HEK293T (cell line): ENCODE data around the gene SNRNP35.

Experiments used
- CTCF ChIA-PET: fragments of 350-600 bp; formaldehyde crosslinking; extraction: SDS; loops from one replicate; lab custom pipeline; 2021; ENCODE audit warnings: antibody characterized with exemption, inconsistent platforms; lab: Yijun Ruan, JAX
- POLR2A ChIA-PET: fragments of 350-600 bp; formaldehyde crosslinking; extraction: SDS; loops from one replicate; lab custom pipeline; 2020; ENCODE audit warnings: antibody characterized with exemption, inconsistent platforms; lab: Yijun Ruan, JAX
- DNase-seq: peaks from one replicate; pipeline ENCODE4 v3.0.0; 2012; ENCODE audit warnings: mixed read lengths; ENCODE audit errors: extremely low spot score
- ARNT ChIP-seq: fragments of 450-650 bp; IDR thresholded peaks from 2 replicates; pipeline ENCODE4 v1.6.1; 2017; ENCODE audit warnings: mild to moderate bottlenecking
- BHLHE40 ChIP-seq: fragments of 450-650 bp; IDR thresholded peaks from 2 replicates; pipeline ENCODE4 v1.6.1; 2016; ENCODE audit warnings: mild to moderate bottlenecking, moderate library complexity, borderline replicate concordance
- CTBP1 ChIP-seq: fragments of 450-650 bp; IDR thresholded peaks from 2 replicates; pipeline ENCODE4 v1.6.1; 2016; ENCODE audit warnings: borderline replicate concordance
- ELF4 ChIP-seq: fragments of 450-650 bp; IDR thresholded peaks from 2 replicates; pipeline ENCODE4 v1.6.1; 2017; ENCODE audit warnings: antibody characterized with exemption
- FOXA1 ChIP-seq: fragments of 450-650 bp; IDR thresholded peaks from 2 replicates; pipeline ENCODE4 v1.6.1; 2016; ENCODE audit warnings: mild to moderate bottlenecking
- FOXK2 ChIP-seq: fragments of 450-650 bp; IDR thresholded peaks from 2 replicates; pipeline ENCODE4 v1.6.1; 2016; ENCODE audit warnings: mild to moderate bottlenecking
- FOXM1 ChIP-seq: fragments of 450-650 bp; IDR thresholded peaks from 2 replicates; pipeline ENCODE4 v1.6.1; 2017; ENCODE audit warnings: mild to moderate bottlenecking, borderline replicate concordance
- HDGF ChIP-seq: fragments of 450-650 bp; IDR thresholded peaks from 2 replicates; pipeline ENCODE4 v1.6.1; 2017; ENCODE audit warnings: antibody characterized with exemption, borderline replicate concordance
- L3MBTL2 ChIP-seq: fragments of 450-650 bp; conservative IDR thresholded peaks from 2 replicates; pipeline ENCODE4 v1.6.1; 2016; ENCODE audit warnings: mild to moderate bottlenecking
- LEF1 ChIP-seq: fragments of 450-650 bp; IDR thresholded peaks from 2 replicates; pipeline ENCODE4 v1.6.1; 2017; ENCODE audit warnings: mild to moderate bottlenecking, borderline replicate concordance
- NFRKB ChIP-seq: fragments of 450-650 bp; IDR thresholded peaks from 2 replicates; pipeline ENCODE4 v1.6.1; 2016; ENCODE audit warnings: mild to moderate bottlenecking, moderate library complexity
- SP1 ChIP-seq: fragments of 450-650 bp; IDR thresholded peaks from 2 replicates; pipeline ENCODE4 v1.6.1; 2017
- SUZ12 ChIP-seq: fragments of 450-650 bp; IDR thresholded peaks from 2 replicates; pipeline ENCODE4 v1.6.1; 2016; ENCODE audit warnings: mild to moderate bottlenecking
- TARDBP ChIP-seq: fragments of 450-650 bp; IDR thresholded peaks from 2 replicates; pipeline ENCODE4 v1.6.1; 2016
- ZNF384 ChIP-seq: fragments of 450-650 bp; IDR thresholded peaks from 2 replicates; pipeline ENCODE4 v1.6.1; 2016
- TF ChIP-seq, protein P1 (sequence below): fragments of 450-650 bp; IDR thresholded peaks from 2 replicates; pipeline ENCODE4 v1.6.1; 2016

Gene SNRNP35

DNA sequence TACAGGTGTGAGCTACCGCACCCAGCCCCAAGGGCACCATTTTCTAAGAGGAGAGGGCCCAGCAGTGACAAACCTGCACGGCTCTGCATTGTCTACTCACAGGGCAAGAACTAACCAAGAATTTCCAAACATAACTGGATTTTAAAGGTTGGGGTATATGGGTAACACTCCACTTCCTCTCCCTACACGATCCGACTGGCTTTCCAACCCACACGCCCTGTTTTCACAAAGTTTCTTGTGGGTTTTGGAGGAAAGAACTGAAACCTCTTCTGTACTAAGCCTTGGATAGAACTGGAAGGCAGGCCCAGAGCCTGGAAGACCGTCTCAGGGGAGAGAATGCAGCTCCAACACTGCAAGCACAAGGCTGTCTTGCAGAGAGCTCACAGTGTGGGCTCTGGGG, 24.9 kb downstream of the SNRNP35 start:
- TF ChIP-seq BHLHE40 (no peak), L3MBTL2 (no peak), FOXM1 (no peak), ZNF384 (no peak), SUZ12 (no peak), ELF4 (no peak), FOXK2 (no peak), TARDBP (no peak), LEF1 (no peak), SP1 (no peak), CTBP1 (no peak)
- TF ChIP-seq, protein P1, sequence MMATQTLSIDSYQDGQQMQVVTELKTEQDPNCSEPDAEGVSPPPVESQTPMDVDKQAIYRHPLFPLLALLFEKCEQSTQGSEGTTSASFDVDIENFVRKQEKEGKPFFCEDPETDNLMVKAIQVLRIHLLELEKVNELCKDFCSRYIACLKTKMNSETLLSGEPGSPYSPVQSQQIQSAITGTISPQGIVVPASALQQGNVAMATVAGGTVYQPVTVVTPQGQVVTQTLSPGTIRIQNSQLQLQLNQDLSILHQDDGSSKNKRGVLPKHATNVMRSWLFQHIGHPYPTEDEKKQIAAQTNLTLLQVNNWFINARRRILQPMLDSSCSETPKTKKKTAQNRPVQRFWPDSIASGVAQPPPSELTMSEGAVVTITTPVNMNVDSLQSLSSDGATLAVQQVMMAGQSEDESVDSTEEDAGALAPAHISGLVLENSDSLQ, result no peak
- POLR2A ChIA-PET, result interaction anchor here (1.2 kb wide), 1 partner anchor 101 kb away, joined by 4 read pairs; the partner anchor contains the start of gene TMED2
- CTCF ChIA-PET, result no interaction called here
- DNase-seq, result no peak

DNA sequence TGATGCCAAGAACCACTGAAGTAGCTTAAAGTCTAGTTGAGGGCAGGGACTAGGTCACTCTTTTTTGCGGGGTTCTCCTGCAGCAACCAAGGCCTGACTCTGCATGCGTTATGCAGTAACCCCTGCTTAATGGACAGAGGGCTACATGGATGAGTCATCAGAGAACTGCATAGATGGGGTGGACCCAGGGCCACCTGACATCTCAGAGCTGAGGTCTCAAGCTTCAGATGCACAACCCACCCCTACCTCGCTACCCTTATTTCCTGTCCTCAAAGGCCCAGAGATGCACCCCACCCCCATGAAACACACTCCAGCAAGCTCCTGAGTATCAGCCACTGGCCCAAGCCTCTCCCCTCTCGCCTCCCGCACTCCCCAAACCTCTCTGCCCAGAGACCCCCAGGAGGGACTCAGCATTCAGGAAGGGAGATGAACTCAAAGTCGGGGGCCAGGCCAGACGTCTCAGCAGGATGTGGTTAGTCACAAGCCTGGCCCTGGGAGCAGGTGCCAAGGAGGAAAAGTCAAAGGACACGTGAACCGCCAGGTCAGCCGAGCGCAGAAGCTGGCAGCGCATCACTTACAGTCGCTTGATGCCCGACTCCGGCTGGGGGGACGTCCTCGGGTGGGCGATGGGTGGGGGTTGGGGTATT, 25.8 kb downstream of the SNRNP35 start:
- DNase-seq, result no peak
- POLR2A ChIA-PET, result interaction anchor here (1.2 kb wide), 1 partner anchor 101 kb away, joined by 4 read pairs; the partner anchor contains the start of gene TMED2
- TF ChIP-seq TARDBP (no peak), FOXA1 (no peak), SUZ12 (no peak), LEF1 (no peak), NFRKB (no peak), FOXK2 (no peak), BHLHE40 (no peak), L3MBTL2 (no peak), FOXM1 (no peak), ELF4 (no peak), HDGF (no peak), ZNF384 (no peak), CTBP1 (no peak), ARNT (no peak)
- TF ChIP-seq, protein P1, result no peak
- CTCF ChIA-PET, result no interaction called here

DNA sequence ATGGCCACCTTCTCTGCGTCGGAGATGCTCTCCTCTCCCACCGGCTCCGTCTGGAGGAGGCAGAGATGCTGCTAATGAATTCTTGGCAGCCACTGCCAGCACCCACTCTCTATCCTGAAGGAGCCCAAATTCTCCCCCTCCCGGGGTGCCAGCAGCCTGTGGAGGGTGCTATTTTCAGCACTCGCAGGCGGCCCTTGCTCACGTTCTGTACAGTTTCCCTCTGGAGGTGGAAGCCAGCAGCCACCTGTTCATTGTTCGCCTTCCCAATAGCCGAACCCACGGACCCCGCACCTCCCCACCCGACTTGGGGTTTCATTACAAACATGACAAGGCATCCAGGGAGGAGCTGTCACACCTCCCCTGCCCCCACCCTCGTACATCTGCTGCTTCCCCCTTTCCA, 27.8 kb downstream of the SNRNP35 start:
- ChIA-PET CTCF (no interaction called here), POLR2A (no interaction called here)
- TF ChIP-seq L3MBTL2, result no peak
- TF ChIP-seq TARDBP, result no peak
- TF ChIP-seq NFRKB, result no peak
- TF ChIP-seq ARNT, result no peak
- no peak for TF ChIP-seq SUZ12
- TF ChIP-seq, protein P1, result no peak
- TF ChIP-seq HDGF, result no peak
- no peak for TF ChIP-seq ZNF384
- no peak for TF ChIP-seq SP1
- no peak for TF ChIP-seq LEF1
- TF ChIP-seq ELF4, result no peak
- TF ChIP-seq FOXK2, result no peak
- TF ChIP-seq FOXM1, result no peak
- no peak for TF ChIP-seq CTBP1
- no peak for TF ChIP-seq BHLHE40
- no peak for TF ChIP-seq FOXA1
- DNase-seq, result no peak

DNA sequence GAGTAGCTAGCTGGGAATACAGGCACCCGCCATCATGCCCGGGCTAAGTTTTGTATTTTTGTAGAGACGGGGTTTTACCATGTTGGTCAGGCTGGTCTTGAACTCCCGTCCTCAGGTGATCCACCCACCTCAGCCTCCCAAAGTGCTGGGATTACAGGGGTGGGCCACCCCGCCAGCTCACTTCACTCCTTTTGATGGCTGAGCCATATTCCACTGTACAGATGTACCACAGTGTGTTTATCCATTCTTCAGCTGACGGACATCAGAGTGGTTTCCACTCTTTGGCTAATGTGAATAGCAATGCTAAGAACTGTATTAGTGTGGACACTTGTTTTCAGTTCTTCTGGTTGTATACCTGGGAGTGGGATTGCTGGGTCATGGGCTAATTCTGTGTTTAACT, 29.5 kb downstream of the SNRNP35 start:
- TF ChIP-seq L3MBTL2 (no peak), LEF1 (no peak), BHLHE40 (no peak), FOXK2 (no peak), ELF4 (no peak), ZNF384 (no peak), FOXM1 (no peak), HDGF (no peak), NFRKB (no peak), FOXA1 (no peak), SP1 (no peak), SUZ12 (no peak), CTBP1 (no peak), ARNT (no peak), TARDBP (no peak)
- TF ChIP-seq, protein P1, result no peak
- no peak for DNase-seq
- POLR2A ChIA-PET, result no interaction called here
- CTCF ChIA-PET, result no interaction called here

DNA sequence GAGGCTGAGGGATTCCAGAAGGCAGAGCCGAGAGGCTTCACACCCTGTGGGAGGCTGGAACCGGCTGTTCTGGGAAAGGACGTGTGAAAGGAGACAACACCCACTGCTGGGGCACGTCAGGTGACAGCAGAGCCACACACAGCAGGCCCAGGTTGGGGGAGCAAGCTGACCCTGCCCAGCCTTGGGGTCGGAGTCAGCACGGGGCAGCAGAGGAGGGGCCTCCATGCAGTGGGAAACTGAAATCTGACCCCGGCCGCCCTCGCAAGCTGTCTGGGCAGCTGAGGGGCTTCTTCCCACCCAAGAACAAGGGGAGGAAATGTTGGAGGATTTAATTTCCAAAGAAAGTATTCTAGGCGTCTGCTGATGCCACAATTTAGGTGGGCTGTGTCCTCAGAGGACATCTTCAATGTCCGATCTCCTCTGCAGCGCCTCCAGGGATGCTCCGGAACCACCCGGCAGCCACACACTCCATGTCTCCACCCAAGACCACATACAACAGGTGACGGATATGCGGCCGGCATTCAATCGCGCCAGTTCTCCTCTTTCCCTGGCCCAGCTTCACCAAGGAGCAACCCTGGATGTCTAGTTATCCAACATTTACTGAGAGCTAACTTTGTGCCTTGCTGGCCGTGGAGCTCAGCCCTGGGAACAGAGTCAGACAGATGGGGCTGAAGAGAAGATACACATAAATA, 30.7 kb downstream of the SNRNP35 start:
- TF ChIP-seq ELF4, result no peak
- CTCF ChIA-PET, result no interaction called here
- DNase-seq, result no peak
- POLR2A ChIA-PET, result interaction anchor here (1.1 kb wide), 1 partner anchor 13 kb away, joined by 3 read pairs; no protein-coding TSS in a partner anchor
